Motor neuron (in vitro differentiated cells): Measurements from ENCODE around the gene CENPK. TPM values are rescaled to one million over a fixed set of nuclear protein-coding genes. Genes with fewer than 3 reads are reported as not detected.
"Not testable (repeated sequence)": the region's sequence is repeated elsewhere in the genome, so short reads cannot be mapped to it uniquely, and the experiment has no call there.

Experiments
- ATAC-seq, 8 experiments: fragments of 200-7000 bp; cut with Tn5 transposase; replicated peaks in 6 of 8; 2 replicates each; pipeline ENCODE4 v1.8.0; 2021; ENCODE audit warnings: mild to moderate bottlenecking in 8 of 8, moderate library complexity in 8 of 8
- H3K27ac ChIP-seq, 2 donors: fragments of 250-450 bp; sonication (Bioruptor Pico); 2 replicates each; pipeline ENCODE4 v1.9.0; 2021; ENCODE audit warnings: antibody characterized with exemption in 2 of 2, mild to moderate bottlenecking in 2 of 2, moderate library complexity in 1 of 2
- H3K4me1 ChIP-seq, 2 donors: fragments of 250-450 bp; sonication (Bioruptor Pico); replicated peaks in 1 of 2; 2 replicates each; pipeline ENCODE4 v1.6.1; 2021; ENCODE audit warnings: antibody characterized with exemption in 2 of 2, mild to moderate bottlenecking in 2 of 2, moderate library complexity in 1 of 2
- H3K4me3 ChIP-seq, 5 donors: fragments of 250-450 bp; sonication (Bioruptor Pico); 2 replicates each; pipeline ENCODE4 v1.9.0; 2021; ENCODE audit warnings: antibody characterized with exemption in 5 of 5, mild to moderate bottlenecking in 5 of 5, moderate library complexity in 4 of 5
- WGBS, 10 experiments: fragments of 450-650 bp; shearing (Covaris generic); methylation state at CpG; one replicate each; pipeline ENCODE4 v1.0.0; 2022; 5-methylcytosine and 5-hydroxymethylcytosine counted together
- in situ Hi-C, 9 experiments: fragments of 400-800 bp; cut with MboI; loops; one replicate each; pipeline ENCODE4 v1.15.0; 2021; ENCODE audit warnings: low sequenced_read_pairs in 9 of 9, low pct_unique_long_range_greater_than_20kb in 2 of 9; ENCODE audit not compliant: unreplicated experiment in 9 of 9
- total RNA-seq, 8 experiments: library from RNA; unstranded; fragments of 300-600 nt; gene quantifications; 2 replicates each; pipeline versions ENCODE4 v1.2.3 to v1.2.4, GENCODE V29; 2022

CENPK gene
- total RNA-seq, 8 experiments from 2014 or later: 1.1 to 28.0 (median 5.0) TPM

GRCh38 chr5:65553941-65554340, 9.0 kb downstream of the CENPK start:
- in situ Hi-C loops: no loop called here
- WGBS, 10 experiments: 0 to 100% (median 85%) methylated on average over 1 to 5 of the region's 5 CpGs; no CpG with 5 or more reads in 2 of the 10 experiments
- peaks cover 0 to 8% of the 10 kb centered on the region in 2 donors for H3K4me1 ChIP-seq
- no peak for ATAC-seq
- H3K27ac ChIP-seq: no peak overlapping the region
- H3K4me3 ChIP-seq: no peak overlapping the region

- in situ Hi-C loops: no loop called here
- WGBS, 10 experiments: 87 to 100% (median 97%) methylated on average over 1 to 7 of the region's 7 CpGs
- H3K4me1 ChIP-seq: no peaks in the 10 kb centered on the region
- no peak overlapping the region for H3K4me3 ChIP-seq
- no peak overlapping the region for H3K27ac ChIP-seq
- no peak for ATAC-seq
Measured at GRCh38 chr5:65548281-65548680, 14.7 kb downstream of the CENPK start.

- 83 to 100% (median 94%) methylated on average over 1 to 5 of the region's 5 CpGs; no CpG with 5 or more reads in 3 of the 10 experiments for WGBS, 10 experiments
Measured at GRCh38 chr5:65546141-65546540, 16.8 kb downstream of the CENPK start.

GRCh38 chr5:65544473-65544872, 18.5 kb downstream of the CENPK start:
- WGBS, 10 experiments: 83 to 100% (median 100%) methylated on average over 1 to 4 of the region's 4 CpGs; no CpG with 5 or more reads in 1 of the 10 experiments
- ATAC-seq: no peak
- H3K4me3 ChIP-seq: no peak overlapping the region
- in situ Hi-C loops: no loop called here
- no peak overlapping the region for H3K27ac ChIP-seq
- no peaks in the 10 kb centered on the region for H3K4me1 ChIP-seq

More at GRCh38 chr5:65546141-65546540, 16.8 kb downstream of the CENPK start:
- no peaks in the 10 kb centered on the region for H3K4me1 ChIP-seq
- H3K27ac ChIP-seq: no peak overlapping the region
- no peak overlapping the region for H3K4me3 ChIP-seq
- no peak for ATAC-seq
- in situ Hi-C loops: no loop called here

GRCh38 chr5:65539827-65540226, 23.1 kb downstream of the CENPK start:
- Histone ChIP-seq H3K4me1 (no peaks in the 10 kb centered on the region), H3K4me3 (no peak overlapping the region), H3K27ac (no peak overlapping the region)
- ATAC-seq: peak in 1 of 8 experiments; percentile 77
- in situ Hi-C loops: no loop called here

GRCh38 chr5:65535529-65535987, 27.4 kb downstream of the CENPK start:
- Histone ChIP-seq H3K27ac (no peak overlapping the region), H3K4me1 (no peaks in the 10 kb centered on the region), H3K4me3 (no peak overlapping the region)
- 70 to 100% (median 97%) methylated on average over 3 to 6 of the region's 6 CpGs; no CpG with 5 or more reads in 1 of the 10 experiments for WGBS, 10 experiments
- peak in 2 of 8 experiments; percentile 12 to 70 for ATAC-seq
- in situ Hi-C loops: no loop called here

- H3K4me1 ChIP-seq: no peaks in the 10 kb centered on the region
- WGBS, 10 experiments: 100% methylated on average over 1 of the region's 1 CpG; no CpG with 5 or more reads in 5 of the 10 experiments
- no peak for ATAC-seq
- in situ Hi-C loops: no loop called here
- H3K27ac ChIP-seq: no peak overlapping the region
- H3K4me3 ChIP-seq: no peak overlapping the region
Measured at GRCh38 chr5:65530904-65531303, 32.1 kb downstream of the CENPK start.

- no peak for ATAC-seq
- no peaks in the 10 kb centered on the region for H3K4me1 ChIP-seq
- WGBS, 10 experiments: 86 to 100% (median 98%) methylated on average over 1 to 3 of the region's 3 CpGs
- no peak overlapping the region for H3K4me3 ChIP-seq
- in situ Hi-C loops: no loop called here
- H3K27ac ChIP-seq: no peak overlapping the region
Measured at GRCh38 chr5:65525726-65526125, 37.2 kb downstream of the CENPK start.

- peak in 3 of 8 experiments; percentile 52 to 96 (median 76) for ATAC-seq
- Histone ChIP-seq H3K4me3 (no peak overlapping the region), H3K27ac (no peak overlapping the region), H3K4me1 (no peaks in the 10 kb centered on the region)
- WGBS, 10 experiments: 59 to 100% (median 86%) methylated on average over 3 to 6 of the region's 6 CpGs
- in situ Hi-C loops: no loop called here
Measured at GRCh38 chr5:65512170-65512937, 50.6 kb downstream of the CENPK start.

- in situ Hi-C loops: no loop called here
- no peaks in the 10 kb centered on the region for H3K4me1 ChIP-seq
- H3K4me3 ChIP-seq: no peak overlapping the region
- no peak overlapping the region for H3K27ac ChIP-seq
- ATAC-seq: no peak
- 83 to 100% (median 95%) methylated on average over 1 to 2 of the region's 2 CpGs for WGBS, 10 experiments
Measured at GRCh38 chr5:65508978-65509377, 54.0 kb downstream of the CENPK start.

GRCh38 chr5:65506961-65507360, 56.0 kb downstream of the CENPK start:
- WGBS, 10 experiments: 14 to 100% (median 83%) methylated on average over 2 to 3 of the region's 3 CpGs; no CpG with 5 or more reads in 1 of the 10 experiments
- in situ Hi-C loops: no loop called here
- H3K27ac ChIP-seq: no peak overlapping the region
- peak in 2 of 8 experiments; percentile 66 to 79 for ATAC-seq
- no peaks in the 10 kb centered on the region for H3K4me1 ChIP-seq
- H3K4me3 ChIP-seq: no peak overlapping the region

- in situ Hi-C loops: loop anchor here in 7 of 9 experiments (10.0 to 25.0 kb wide), 5 partner anchors 402 to 852 kb away; no protein-coding TSS in a partner anchor
- no peak overlapping the region for H3K4me3 ChIP-seq
- no peaks in the 10 kb centered on the region for H3K4me1 ChIP-seq
- no peak overlapping the region for H3K27ac ChIP-seq
- ATAC-seq: no peak
- 75 to 100% (median 93%) methylated on average over 1 to 4 of the region's 4 CpGs; no CpG with 5 or more reads in 1 of the 10 experiments for WGBS, 10 experiments
Measured at GRCh38 chr5:65489119-65489518, 73.8 kb downstream of the CENPK start.

GRCh38 chr5:65488038-65488687, 74.8 kb downstream of the CENPK start:
- H3K27ac ChIP-seq, H3K4me1 ChIP-seq, ATAC-seq, H3K4me3 ChIP-seq: not testable (repeated sequence)
- in situ Hi-C loops: loop anchor here in 7 of 9 experiments (10.0 to 25.0 kb wide), 5 partner anchors 401 to 851 kb away; no protein-coding TSS in a partner anchor
- WGBS, 10 experiments: 82 to 100% (median 89%) methylated on average over 2 to 6 of the region's 7 CpGs; no CpG with 5 or more reads in 2 of the 10 experiments
